WTC11 (cell line): ENCODE data around the gene CACNA1D.

Source experiments
- CTCF ChIP-seq: fragments of 200-600 bp; IDR thresholded peaks from 2 replicates; pipeline ENCODE4 v1.8.0; 2022; ENCODE audit warnings: antibody characterized with exemption
- JUN ChIP-seq: sonication (generic); formaldehyde crosslinking; IDR thresholded peaks from 2 replicates; pipeline ENCODE4 v1.8.0; 2023; ENCODE audit warnings: mild to moderate bottlenecking, missing genetic modification reagents
- NR2C2 ChIP-seq: sonication (generic); formaldehyde crosslinking; IDR thresholded peaks from 2 replicates; pipeline ENCODE4 v1.8.0; 2022; ENCODE audit warnings: mild to moderate bottlenecking, missing genetic modification reagents
- SP1 ChIP-seq: sonication (generic); formaldehyde crosslinking; conservative IDR thresholded peaks from 2 replicates; pipeline ENCODE4 v1.8.1; 2022; ENCODE audit warnings: missing genetic modification reagents
- ZBTB21 ChIP-seq: sonication (generic); formaldehyde crosslinking; IDR thresholded peaks from 2 replicates; pipeline ENCODE4 v1.8.1; 2023; ENCODE audit warnings: mild to moderate bottlenecking, missing genetic modification reagents, borderline replicate concordance
- ZBTB43 ChIP-seq: sonication (generic); formaldehyde crosslinking; IDR thresholded peaks from 2 replicates; pipeline ENCODE4 v1.8.1; 2023; ENCODE audit warnings: mild to moderate bottlenecking, missing genetic modification reagents
- TF ChIP-seq, protein P1 (sequence below): sonication (generic); formaldehyde crosslinking; IDR thresholded peaks from 2 replicates; pipeline ENCODE4 v1.8.1; 2022; ENCODE audit warnings: low read depth, missing genetic modification reagents, borderline replicate concordance
- TF ChIP-seq, protein P2 (sequence below): sonication (generic); formaldehyde crosslinking; IDR thresholded peaks from 2 replicates; pipeline ENCODE4 v1.8.0; 2023; ENCODE audit warnings: missing genetic modification reagents
- TF ChIP-seq, protein P3 (sequence below): sonication (generic); formaldehyde crosslinking; IDR thresholded peaks from 2 replicates; pipeline ENCODE4 v1.8.1; 2023; ENCODE audit warnings: mild to moderate bottlenecking, missing genetic modification reagents, moderate library complexity

- TF ChIP-seq, protein P1, sequence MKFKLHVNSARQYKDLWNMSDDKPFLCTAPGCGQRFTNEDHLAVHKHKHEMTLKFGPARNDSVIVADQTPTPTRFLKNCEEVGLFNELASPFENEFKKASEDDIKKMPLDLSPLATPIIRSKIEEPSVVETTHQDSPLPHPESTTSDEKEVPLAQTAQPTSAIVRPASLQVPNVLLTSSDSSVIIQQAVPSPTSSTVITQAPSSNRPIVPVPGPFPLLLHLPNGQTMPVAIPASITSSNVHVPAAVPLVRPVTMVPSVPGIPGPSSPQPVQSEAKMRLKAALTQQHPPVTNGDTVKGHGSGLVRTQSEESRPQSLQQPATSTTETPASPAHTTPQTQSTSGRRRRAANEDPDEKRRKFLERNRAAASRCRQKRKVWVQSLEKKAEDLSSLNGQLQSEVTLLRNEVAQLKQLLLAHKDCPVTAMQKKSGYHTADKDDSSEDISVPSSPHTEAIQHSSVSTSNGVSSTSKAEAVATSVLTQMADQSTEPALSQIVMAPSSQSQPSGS (CRISPR knock-in tag) = no peak
- TF ChIP-seq JUN (CRISPR knock-in tag) = no peak
- TF ChIP-seq, protein P2, sequence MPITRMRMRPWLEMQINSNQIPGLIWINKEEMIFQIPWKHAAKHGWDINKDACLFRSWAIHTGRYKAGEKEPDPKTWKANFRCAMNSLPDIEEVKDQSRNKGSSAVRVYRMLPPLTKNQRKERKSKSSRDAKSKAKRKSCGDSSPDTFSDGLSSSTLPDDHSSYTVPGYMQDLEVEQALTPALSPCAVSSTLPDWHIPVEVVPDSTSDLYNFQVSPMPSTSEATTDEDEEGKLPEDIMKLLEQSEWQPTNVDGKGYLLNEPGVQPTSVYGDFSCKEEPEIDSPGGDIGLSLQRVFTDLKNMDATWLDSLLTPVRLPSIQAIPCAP = no peak
- TF ChIP-seq CTCF = no peak
- no peak for TF ChIP-seq ZBTB21
- TF ChIP-seq, protein P3, sequence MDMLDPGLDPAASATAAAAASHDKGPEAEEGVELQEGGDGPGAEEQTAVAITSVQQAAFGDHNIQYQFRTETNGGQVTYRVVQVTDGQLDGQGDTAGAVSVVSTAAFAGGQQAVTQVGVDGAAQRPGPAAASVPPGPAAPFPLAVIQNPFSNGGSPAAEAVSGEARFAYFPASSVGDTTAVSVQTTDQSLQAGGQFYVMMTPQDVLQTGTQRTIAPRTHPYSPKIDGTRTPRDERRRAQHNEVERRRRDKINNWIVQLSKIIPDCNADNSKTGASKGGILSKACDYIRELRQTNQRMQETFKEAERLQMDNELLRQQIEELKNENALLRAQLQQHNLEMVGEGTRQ (CRISPR knock-in tag) = no peak
- no peak for TF ChIP-seq NR2C2 (CRISPR knock-in tag)
- no peak for TF ChIP-seq ZBTB43 (CRISPR knock-in tag)
- TF ChIP-seq SP1 (CRISPR knock-in tag) = no peak
Measured at GRCh38 chr3:53846851-53847155, 352.4 kb downstream of the CACNA1D start.
